Activated CD4-positive, alpha-beta T cell treated with anti-CD3 and anti-CD28 coated beads for 36 hours (primary cell): ENCODE results near the gene LGALS9B. TPM values are rescaled to one million over a fixed set of nuclear protein-coding genes. Genes with fewer than 3 reads are reported as not detected.
"Not testable (repeated sequence)": the region's sequence is repeated elsewhere in the genome, so short reads cannot be mapped to it uniquely, and the experiment has no call there.

Source experiments
- ATAC-seq: fragments of 200-7000 bp; cut with Tn5 transposase; one replicate; pipeline ENCODE4 v1.10.0; 2021; ENCODE audit warnings: mild to moderate bottlenecking, moderate library complexity
- CTCF ChIA-PET: fragments of 350-600 bp; sonication (Branson Sonifier 250); formaldehyde crosslinking; loops from one replicate; lab custom pipeline; 2021; ENCODE audit warnings: antibody characterized with exemption; lab: Charles Lee
- POLR2A ChIA-PET: fragments of 350-600 bp; sonication (Branson Sonifier 250); formaldehyde crosslinking; loops from one replicate; lab custom pipeline; 2021; ENCODE audit warnings: antibody characterized with exemption, inconsistent platforms; lab: Charles Lee
- DNase-seq: peaks from one replicate; pipeline ENCODE4 v3.0.0-alpha.2; 2020
- H3K27ac Mint-ChIP-seq: one replicate; pipeline ENCODE4 v1.8.0; 2021; ENCODE audit warnings: mixed read lengths
- H3K27me3 Mint-ChIP-seq: one replicate; pipeline ENCODE4 v1.8.0; 2021; ENCODE audit warnings: mixed read lengths
- H3K36me3 Mint-ChIP-seq: one replicate; pipeline ENCODE4 v1.8.0; 2021; ENCODE audit warnings: low read depth, mixed read lengths
- H3K4me1 Mint-ChIP-seq: one replicate; pipeline ENCODE4 v1.8.0; 2021; ENCODE audit warnings: mixed read lengths
- H3K4me3 Mint-ChIP-seq: one replicate; pipeline ENCODE4 v1.8.0; 2021; ENCODE audit warnings: mild to moderate bottlenecking, moderate library complexity, mixed read lengths
- H3K9me3 Mint-ChIP-seq: one replicate; pipeline ENCODE4 v1.8.0; 2021; ENCODE audit warnings: low read depth, mixed read lengths
- intact Hi-C, 2 experiments: fragments of 100-400 bp; cut with DNase I in 1 of 2; cut with micrococcal nuclease in 1 of 2; formaldehyde crosslinking; loops; one replicate each; pipeline versions ENCODE4 v1.14.2 to v1.15.1; 2022 to 2024; cut with DNase I, micrococcal nuclease
- total RNA-seq, 2 experiments: library from RNA; stranded (reverse); gene quantifications; one replicate each; pipeline ENCODE4 v1.2.3, GENCODE V29; 2021

The LGALS9B gene
- total RNA-seq, 2 experiments from 2014 or later, result not detected

DNA sequence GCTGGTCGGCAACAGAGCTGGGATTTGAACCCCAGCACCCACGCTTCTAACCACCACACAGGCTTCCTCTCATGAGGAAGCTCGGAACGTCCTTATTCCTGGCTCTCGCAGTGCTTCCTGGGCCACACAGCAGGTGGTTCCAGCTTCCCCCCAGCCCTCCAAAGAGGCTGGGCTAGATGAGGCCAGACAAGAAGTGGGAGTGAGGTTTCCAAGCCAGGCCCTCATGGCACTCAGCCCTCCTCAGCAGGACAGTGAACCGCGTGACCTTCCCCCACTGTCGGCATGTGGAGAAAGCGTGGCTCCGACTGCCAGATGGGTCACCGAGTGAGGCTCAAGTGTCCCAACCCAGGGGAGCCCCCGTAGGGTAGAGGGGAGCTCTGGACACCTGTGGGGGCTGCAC, 1.8 kb downstream of the LGALS9B start:
- H3K9me3 Mint-ChIP-seq, H3K4me3 Mint-ChIP-seq, DNase-seq, H3K27me3 Mint-ChIP-seq, H3K27ac Mint-ChIP-seq, POLR2A ChIA-PET, H3K36me3 Mint-ChIP-seq, intact Hi-C loops, CTCF ChIA-PET, ATAC-seq, H3K4me1 Mint-ChIP-seq: not testable (repeated sequence)

DNA sequence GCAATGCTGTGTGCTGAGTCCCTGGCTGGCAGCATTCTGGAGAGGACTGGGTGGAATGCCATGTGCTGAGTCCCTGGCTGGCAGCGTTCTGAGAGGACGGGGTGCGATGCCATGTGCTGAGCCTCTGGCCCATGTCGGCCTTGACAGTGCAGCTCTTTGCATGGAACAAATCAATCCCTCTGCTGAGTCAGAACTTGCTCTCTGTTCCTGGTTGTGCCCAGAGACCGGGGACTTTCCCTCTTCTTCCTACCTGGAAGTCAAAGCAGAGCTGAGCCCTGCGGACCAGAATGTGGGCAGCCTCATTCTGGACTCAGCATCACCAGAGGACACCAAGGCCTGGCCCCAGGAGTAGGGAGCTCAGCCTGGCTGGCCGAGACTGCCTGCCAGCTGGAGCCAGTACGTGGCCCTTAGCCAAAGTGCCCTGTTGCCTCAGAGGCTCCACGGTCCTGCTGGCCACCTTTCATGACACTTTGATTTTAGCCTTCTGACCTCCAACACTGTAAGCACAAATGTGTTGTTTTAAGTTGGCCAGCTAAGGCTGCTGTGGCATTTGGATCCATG, 2.4 kb downstream of the LGALS9B start:
- H3K9me3 Mint-ChIP-seq, H3K27ac Mint-ChIP-seq, H3K4me3 Mint-ChIP-seq, H3K4me1 Mint-ChIP-seq, POLR2A ChIA-PET, H3K27me3 Mint-ChIP-seq, intact Hi-C loops, DNase-seq, H3K36me3 Mint-ChIP-seq, CTCF ChIA-PET, ATAC-seq: not testable (repeated sequence)

DNA sequence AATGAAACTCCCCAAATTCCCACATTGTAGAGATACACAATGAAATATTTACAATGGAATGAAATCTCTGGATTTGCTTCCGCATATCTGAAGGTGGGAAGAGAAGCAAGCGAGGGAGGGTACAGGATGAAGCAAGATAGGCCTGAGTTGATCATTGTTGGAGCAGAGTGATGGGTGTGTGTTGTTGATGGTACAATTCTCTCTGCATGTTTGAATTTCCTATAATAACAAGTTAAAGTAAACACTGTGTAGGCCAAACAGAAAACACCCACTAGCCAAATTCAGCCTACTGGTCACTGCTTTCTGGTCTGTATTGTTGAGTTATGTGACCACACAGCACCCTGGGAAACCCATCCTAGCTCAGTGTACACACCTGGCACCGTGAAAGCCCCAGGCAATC, 5.2 kb downstream of the LGALS9B start:
- H3K4me3 Mint-ChIP-seq, CTCF ChIA-PET, H3K9me3 Mint-ChIP-seq, H3K27ac Mint-ChIP-seq, ATAC-seq, H3K36me3 Mint-ChIP-seq, H3K27me3 Mint-ChIP-seq, H3K4me1 Mint-ChIP-seq, DNase-seq, POLR2A ChIA-PET, intact Hi-C loops: not testable (repeated sequence)

DNA sequence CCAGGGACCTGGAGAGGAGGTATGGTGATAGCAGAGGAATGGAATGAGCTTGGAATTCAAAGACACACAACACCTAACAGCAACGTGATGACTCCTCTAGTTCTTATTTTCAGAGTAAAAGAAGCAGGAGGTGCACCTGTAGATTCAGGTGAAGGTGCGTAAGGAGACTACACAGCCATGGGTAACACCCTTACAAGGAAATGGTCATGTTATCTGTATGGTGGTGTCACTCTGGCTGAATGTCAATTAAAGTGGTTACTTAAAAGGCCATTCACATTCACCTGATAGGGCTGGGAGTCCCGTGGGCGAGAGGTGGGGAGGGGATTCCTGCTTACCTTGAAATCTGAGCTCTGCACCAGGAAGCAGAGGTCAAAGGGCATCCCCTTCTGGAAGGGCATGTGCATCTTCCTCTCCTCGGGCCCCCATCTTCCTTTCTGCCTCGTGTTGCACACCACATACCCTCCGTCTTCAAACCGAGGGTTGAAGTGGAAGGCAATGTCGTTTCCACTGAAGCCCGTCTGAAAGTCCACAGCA, 9.4 kb downstream of the LGALS9B start:
- H3K27ac Mint-ChIP-seq, H3K27me3 Mint-ChIP-seq, DNase-seq, H3K9me3 Mint-ChIP-seq, ATAC-seq, CTCF ChIA-PET, H3K4me1 Mint-ChIP-seq, intact Hi-C loops, POLR2A ChIA-PET, H3K4me3 Mint-ChIP-seq, H3K36me3 Mint-ChIP-seq: not testable (repeated sequence)

DNA sequence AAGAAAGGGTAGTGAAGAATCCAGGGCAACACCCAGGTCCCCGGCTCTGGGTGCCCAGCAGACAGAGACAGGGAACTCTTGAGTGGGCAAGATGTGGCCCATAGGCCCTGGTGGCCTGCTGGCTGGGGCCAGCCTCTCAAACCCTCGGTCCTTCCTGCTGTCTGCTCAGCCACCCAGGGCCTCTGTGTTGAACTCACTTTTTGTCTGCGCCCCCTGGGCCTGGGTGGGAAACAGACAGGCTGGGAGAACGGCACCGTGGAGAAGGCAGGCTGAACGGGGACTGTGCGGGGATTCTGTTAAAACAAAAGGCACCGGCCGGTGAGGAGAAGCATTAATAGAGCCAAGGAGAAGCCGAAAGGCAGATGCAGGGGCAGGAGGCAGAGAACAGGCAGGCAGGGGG, 12.2 kb downstream of the LGALS9B start:
- H3K4me3 Mint-ChIP-seq, H3K36me3 Mint-ChIP-seq, POLR2A ChIA-PET, H3K9me3 Mint-ChIP-seq, intact Hi-C loops, CTCF ChIA-PET, H3K4me1 Mint-ChIP-seq, DNase-seq, H3K27me3 Mint-ChIP-seq, ATAC-seq, H3K27ac Mint-ChIP-seq: not testable (repeated sequence)

DNA sequence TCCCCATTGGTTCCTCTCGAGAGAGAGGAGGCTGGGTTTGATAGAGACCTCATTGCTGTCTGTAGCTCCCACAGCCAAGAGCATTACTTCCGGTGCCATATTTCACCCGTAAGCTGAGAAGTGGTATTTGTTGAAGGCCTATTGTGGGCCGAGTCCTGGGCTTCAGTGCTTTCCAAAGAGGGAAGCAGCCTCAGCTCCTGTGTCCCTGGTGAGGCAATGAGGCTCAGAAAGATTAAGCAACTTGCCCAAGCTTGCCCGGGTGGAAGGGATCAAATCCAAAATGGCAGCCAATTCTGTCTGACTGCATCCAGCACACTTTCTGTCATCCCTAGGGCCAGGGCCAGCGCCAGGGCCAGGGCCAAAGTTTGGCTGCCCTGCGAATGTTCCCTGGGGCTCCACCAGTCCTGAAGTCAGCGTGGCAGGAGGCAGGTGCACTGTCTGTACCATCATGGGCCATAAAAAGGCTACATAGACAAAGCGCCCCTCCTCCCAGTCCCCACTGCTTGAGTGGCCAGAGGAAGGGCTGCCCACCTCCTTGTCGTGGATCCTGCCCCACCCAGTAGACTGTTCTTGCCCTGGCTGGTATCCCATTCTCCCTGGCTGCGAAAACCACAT, 13.4 kb downstream of the LGALS9B start:
- H3K36me3 Mint-ChIP-seq, intact Hi-C loops, H3K27me3 Mint-ChIP-seq, H3K4me1 Mint-ChIP-seq, POLR2A ChIA-PET, CTCF ChIA-PET, ATAC-seq, H3K9me3 Mint-ChIP-seq, DNase-seq, H3K27ac Mint-ChIP-seq, H3K4me3 Mint-ChIP-seq: not testable (repeated sequence)

DNA sequence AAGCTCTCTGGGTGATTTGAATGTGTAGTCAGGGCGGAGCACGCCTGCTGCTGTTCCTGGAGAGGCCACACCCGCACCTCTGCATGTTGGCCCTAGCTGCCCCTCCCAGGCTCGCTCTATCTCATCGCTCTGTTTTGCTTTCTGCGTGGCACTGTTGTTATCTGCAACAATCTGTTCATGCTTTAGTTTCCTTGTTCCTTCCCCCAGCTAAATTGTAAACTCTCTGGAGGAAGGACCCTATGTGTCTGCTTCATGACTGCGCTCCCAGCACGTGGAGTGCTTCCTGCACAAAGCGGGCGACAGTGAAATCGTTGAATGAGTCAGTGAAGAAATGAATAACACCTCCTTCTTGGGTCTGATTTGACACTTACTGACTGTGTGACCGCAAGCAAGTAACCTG, 16.5 kb downstream of the LGALS9B start:
- H3K27ac Mint-ChIP-seq, H3K27me3 Mint-ChIP-seq, intact Hi-C loops, H3K36me3 Mint-ChIP-seq, CTCF ChIA-PET, POLR2A ChIA-PET, H3K4me3 Mint-ChIP-seq, H3K4me1 Mint-ChIP-seq, H3K9me3 Mint-ChIP-seq: not testable (repeated sequence)
- peak; percentile 95 for ATAC-seq
- DNase-seq, result peak; percentile 76

DNA sequence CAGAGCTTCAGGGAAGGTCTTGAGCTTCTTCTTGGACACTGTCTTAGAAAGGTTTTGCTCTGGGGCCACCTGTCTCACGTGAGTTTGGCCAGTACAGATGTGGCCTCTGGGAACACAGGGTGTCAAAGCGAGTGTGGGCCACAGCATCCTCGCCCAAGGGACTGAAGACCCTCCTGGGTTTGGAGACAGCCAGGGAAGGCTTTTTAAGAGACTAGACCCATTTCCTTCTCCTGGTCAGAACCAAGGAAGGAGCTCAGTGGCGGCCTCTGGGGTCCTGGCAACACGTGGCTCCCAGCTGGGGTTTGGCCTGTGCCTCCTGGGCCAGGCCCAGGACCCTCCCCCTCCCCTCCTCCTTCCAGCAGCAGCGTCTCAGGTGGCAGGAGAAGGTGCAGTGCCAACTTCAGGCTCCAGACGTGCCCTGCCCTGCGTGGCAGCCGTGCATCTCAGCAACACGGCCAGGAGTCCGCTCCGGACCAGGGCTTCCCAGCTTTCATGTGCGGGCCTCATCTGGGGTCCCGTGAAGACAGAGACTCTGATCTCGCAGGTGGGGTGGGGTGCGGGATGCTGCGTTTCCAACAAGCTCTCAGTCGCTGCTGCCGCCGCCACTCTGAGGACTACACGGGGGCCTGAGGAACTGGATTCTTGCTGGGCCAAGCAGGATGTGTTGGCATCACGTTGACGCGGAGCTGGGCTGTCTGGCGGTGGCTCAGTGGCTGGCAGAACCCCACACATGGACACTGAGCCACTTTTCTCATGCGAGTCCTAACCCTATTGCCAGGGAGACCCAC, 19.6 kb downstream of the LGALS9B start:
- CTCF ChIA-PET, H3K4me3 Mint-ChIP-seq, H3K36me3 Mint-ChIP-seq, DNase-seq, H3K4me1 Mint-ChIP-seq, H3K27me3 Mint-ChIP-seq, intact Hi-C loops, H3K27ac Mint-ChIP-seq, H3K9me3 Mint-ChIP-seq, POLR2A ChIA-PET, ATAC-seq: not testable (repeated sequence)

DNA sequence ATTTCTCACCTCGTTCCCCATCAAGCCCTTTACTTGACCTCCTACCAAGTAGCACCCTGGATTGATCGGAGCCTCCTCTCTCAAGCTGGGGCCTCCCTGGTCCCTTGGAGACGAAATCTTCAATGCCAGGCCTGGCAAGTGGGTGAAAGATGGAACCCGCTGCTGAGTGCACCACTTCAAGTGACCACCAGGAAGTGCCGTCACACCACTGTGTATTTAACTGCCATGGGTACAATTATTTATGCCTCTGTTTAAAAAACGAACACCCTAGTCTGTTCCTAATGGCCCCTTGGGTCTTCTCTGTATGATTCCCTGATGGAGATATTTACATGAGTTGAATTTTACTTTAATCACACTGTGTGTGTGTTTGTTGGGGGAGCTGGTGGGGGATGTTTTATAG, 20.4 kb downstream of the LGALS9B start:
- DNase-seq, ATAC-seq, H3K27ac Mint-ChIP-seq, H3K4me3 Mint-ChIP-seq, POLR2A ChIA-PET, H3K4me1 Mint-ChIP-seq, CTCF ChIA-PET, H3K27me3 Mint-ChIP-seq, intact Hi-C loops, H3K36me3 Mint-ChIP-seq, H3K9me3 Mint-ChIP-seq: not testable (repeated sequence)

DNA sequence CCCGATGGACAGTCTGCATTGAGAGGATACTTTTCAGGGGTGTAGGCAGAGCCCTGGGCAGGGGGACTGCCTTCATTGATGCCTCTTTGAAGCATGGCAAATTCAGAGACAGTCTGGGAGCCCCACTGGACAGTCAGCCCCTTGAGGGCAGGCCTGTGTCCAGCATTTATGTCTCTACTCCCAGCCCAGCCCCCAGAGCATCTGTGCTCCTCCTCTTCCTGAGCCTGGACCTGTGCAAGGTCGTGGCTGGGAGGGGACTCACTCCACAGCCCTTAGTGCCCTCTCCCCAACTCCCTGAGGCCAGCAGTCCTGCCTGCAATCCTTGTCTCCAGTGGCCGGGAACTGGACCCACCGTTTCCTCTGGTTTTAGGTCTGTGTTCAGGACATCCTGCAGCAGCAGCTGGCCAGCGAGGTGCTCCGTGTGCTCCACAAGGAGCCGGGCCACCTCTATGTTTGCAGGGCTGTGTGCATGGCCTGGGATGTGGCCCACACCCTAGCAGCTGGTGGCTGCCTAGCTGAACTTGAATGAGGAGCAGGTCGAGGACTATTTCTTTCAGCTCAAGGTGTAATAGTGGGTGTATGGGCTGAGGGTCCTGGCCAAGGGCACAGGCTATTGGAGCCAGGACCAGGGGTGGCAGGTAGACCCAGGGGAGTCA, 22.6 kb downstream of the LGALS9B start:
- H3K4me1 Mint-ChIP-seq, DNase-seq, H3K27ac Mint-ChIP-seq, H3K36me3 Mint-ChIP-seq, H3K27me3 Mint-ChIP-seq, intact Hi-C loops, H3K9me3 Mint-ChIP-seq, CTCF ChIA-PET, POLR2A ChIA-PET, ATAC-seq, H3K4me3 Mint-ChIP-seq: not testable (repeated sequence)

DNA sequence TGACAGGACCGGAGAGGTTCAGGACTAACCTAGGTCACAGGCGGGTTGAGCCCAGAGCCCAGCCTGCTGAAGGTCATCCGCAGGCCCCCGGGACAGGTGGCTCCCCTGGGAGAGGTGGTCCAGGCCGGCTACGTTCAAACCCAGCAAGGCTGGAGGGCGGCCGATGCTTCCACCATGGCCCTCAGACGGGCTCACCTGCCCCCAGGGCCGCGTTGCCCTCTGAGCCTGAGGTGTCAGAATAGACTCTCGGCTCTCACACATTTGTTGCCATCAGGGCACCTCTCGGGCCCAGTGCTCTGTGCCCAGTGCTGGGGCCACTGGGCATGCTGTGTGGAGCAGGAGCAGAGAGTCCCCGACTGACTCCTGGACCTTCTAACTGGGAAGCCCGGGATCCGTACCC, 23.2 kb downstream of the LGALS9B start:
- H3K27me3 Mint-ChIP-seq, intact Hi-C loops, ATAC-seq, H3K4me1 Mint-ChIP-seq, POLR2A ChIA-PET, H3K27ac Mint-ChIP-seq, H3K36me3 Mint-ChIP-seq, DNase-seq, H3K9me3 Mint-ChIP-seq, H3K4me3 Mint-ChIP-seq, CTCF ChIA-PET: not testable (repeated sequence)
